Measurements from ENCODE around the gene TANGO2.

GRCh38 chr22:19975707-19976035, 45.2 kb upstream of the TANGO2 start:
- TF ChIP-seq CTCF (IDR thresholded peaks at IDR 0.05) (no peak), POLR2A (IDR thresholded peaks at IDR 0.05) (no peak)
